Measurements from ENCODE around the gene ALX4. TPM values are rescaled to one million over a fixed set of nuclear protein-coding genes. Genes with fewer than 3 reads are reported as not detected.

ALX4 gene
- total RNA-seq, 4 donors from 2014 or later, result 0.31 TPM; not detected in 3

- TF ChIP-seq, protein P1, sequence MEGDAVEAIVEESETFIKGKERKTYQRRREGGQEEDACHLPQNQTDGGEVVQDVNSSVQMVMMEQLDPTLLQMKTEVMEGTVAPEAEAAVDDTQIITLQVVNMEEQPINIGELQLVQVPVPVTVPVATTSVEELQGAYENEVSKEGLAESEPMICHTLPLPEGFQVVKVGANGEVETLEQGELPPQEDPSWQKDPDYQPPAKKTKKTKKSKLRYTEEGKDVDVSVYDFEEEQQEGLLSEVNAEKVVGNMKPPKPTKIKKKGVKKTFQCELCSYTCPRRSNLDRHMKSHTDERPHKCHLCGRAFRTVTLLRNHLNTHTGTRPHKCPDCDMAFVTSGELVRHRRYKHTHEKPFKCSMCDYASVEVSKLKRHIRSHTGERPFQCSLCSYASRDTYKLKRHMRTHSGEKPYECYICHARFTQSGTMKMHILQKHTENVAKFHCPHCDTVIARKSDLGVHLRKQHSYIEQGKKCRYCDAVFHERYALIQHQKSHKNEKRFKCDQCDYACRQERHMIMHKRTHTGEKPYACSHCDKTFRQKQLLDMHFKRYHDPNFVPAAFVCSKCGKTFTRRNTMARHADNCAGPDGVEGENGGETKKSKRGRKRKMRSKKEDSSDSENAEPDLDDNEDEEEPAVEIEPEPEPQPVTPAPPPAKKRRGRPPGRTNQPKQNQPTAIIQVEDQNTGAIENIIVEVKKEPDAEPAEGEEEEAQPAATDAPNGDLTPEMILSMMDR (IDR thresholded peaks at IDR 0.05), result no peak
- H3K9me3 ChIP-seq, result no peaks in the 10 kb centered on the region
- no peak overlapping the region for H3K27ac ChIP-seq
- H3K4me1 ChIP-seq, result no peaks in the 10 kb centered on the region
- H3K36me3 ChIP-seq, result no peaks in the 10 kb centered on the region
- WGBS, 2 donors (ENCODE audit: low coverage in 1 of 2), result 17 to 65% methylated on average over 2 to 4 of the region's 7 CpGs
- H3K4me3 ChIP-seq, result no peak overlapping the region
- ATAC-seq, result no peak
- peaks cover 84% of the 10 kb centered on the region for H3K27me3 ChIP-seq
Observed at GRCh38 chr11:44334356-44335004, 24.5 kb upstream of the ALX4 start.

- ATAC-seq, result no peak
- H3K4me3 ChIP-seq, result no peak overlapping the region
- no peak for TF ChIP-seq EP300 (IDR thresholded peaks at IDR 0.05)
- no peak for TF ChIP-seq POLR2AphosphoS5 (IDR thresholded peaks at IDR 0.05)
- TF ChIP-seq, protein P1 (IDR thresholded peaks at IDR 0.05), result no peak
- no peak for TF ChIP-seq POLR2A (IDR thresholded peaks at IDR 0.05)
- no peak overlapping the region for H3K27ac ChIP-seq
- H3K9me3 ChIP-seq, result no peaks in the 10 kb centered on the region
- H3K27me3 ChIP-seq, result peaks cover 84% of the 10 kb centered on the region
- 69 to 81% methylated on average over 6 to 7 of the region's 14 CpGs for WGBS, 2 donors (ENCODE audit: low coverage in 1 of 2)
- H3K4me1 ChIP-seq, result no peaks in the 10 kb centered on the region
- H3K36me3 ChIP-seq, result no peaks in the 10 kb centered on the region
Observed at GRCh38 chr11:44333271-44334218, 23.6 kb upstream of the ALX4 start.

DNA sequence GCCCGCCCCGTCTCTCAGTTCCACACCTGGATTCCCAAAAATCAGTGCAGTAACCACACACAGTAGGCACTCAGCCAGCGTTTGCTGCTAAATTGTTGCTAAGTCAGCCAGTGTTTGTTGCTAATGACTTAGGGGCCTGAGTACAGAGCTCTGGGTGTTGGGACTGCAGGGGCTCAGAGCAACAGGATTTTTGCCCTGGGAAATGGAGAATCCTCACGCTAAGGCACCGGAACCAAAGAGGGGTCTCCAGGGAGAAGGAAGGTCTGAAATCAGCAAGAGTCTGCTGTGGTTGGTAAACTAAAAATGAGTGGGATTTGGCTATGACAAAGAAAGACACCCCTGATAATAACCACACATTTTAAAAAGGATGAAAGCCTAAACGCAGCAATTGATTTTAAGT is 22.7 kb upstream of the ALX4 start:
- WGBS, 2 donors (ENCODE audit: low coverage in 1 of 2), result 60 to 70% methylated on average over 1 to 3 of the region's 6 CpGs
- Histone ChIP-seq H3K4me1 (no peaks in the 10 kb centered on the region), H3K4me3 (no peak overlapping the region), H3K9me3 (no peaks in the 10 kb centered on the region), H3K27ac (no peak overlapping the region), H3K27me3 (peaks cover 84% of the 10 kb centered on the region), H3K36me3 (no peaks in the 10 kb centered on the region)
- ATAC-seq, result no peak
- TF ChIP-seq POLR2A (IDR thresholded peaks at IDR 0.05) (no peak), EP300 (IDR thresholded peaks at IDR 0.05) (no peak), POLR2AphosphoS5 (IDR thresholded peaks at IDR 0.05) (no peak)
- TF ChIP-seq, protein P1 (IDR thresholded peaks at IDR 0.05), result no peak

DNA sequence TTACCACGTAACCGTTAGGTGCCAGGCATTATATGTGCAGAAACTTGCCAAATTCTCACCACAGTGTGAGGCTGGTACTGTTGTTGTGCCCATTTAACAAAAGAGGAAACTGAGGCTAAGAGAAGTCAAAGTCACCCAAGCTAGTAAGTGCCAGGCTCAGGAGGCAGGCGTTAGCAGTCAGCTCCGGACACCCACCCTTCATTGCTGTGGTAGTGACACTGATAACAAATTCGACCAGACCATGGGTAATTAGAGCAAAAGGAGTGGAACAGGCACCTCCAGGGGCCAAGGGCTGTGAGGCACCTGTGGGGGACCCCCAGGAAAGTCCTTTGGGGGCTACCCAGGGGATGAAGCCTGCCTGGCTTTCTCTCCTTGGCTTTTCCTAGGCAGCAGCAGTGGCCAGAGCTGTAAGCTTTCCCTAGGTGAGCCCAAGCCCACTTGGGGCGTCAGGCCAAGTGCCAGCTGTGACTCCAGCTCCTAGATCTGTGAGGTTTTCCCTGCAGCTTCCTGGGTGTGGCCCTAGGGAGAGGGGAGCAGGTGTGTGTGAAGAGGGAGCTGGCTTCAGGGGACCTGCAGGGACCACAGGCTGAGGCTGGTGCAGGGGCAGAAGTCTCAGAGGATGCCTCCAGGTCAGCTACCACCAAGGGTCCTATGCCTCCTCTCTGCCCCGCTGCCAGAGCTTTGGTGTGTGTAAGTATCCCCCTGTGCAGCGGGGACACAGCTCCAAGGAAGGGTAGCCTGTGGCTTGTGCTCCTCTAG is 19.7 kb upstream of the ALX4 start:
- H3K4me3 ChIP-seq, result no peak overlapping the region
- H3K27me3 ChIP-seq, result peaks cover 84% of the 10 kb centered on the region
- no peaks in the 10 kb centered on the region for H3K9me3 ChIP-seq
- H3K36me3 ChIP-seq, result no peaks in the 10 kb centered on the region
- H3K27ac ChIP-seq, result no peak overlapping the region
- TF ChIP-seq POLR2A (IDR thresholded peaks at IDR 0.05), result no peak
- TF ChIP-seq, protein P1 (IDR thresholded peaks at IDR 0.05), result no peak
- TF ChIP-seq EP300 (IDR thresholded peaks at IDR 0.05), result no peak
- TF ChIP-seq POLR2AphosphoS5 (IDR thresholded peaks at IDR 0.05), result no peak
- no peak for ATAC-seq
- no peaks in the 10 kb centered on the region for H3K4me1 ChIP-seq
- WGBS, 2 donors (ENCODE audit: low coverage in 1 of 2), result 63 to 86% methylated on average over 4 to 5 of the region's 8 CpGs

All from gastroesophageal sphincter (tissue), 4 donors.